Muscle of leg (tissue), 11 donors: ENCODE measurements around the gene CHURC1. TPM values are rescaled to one million over a fixed set of nuclear protein-coding genes. Genes with fewer than 3 reads are reported as not detected.

Source experiments
- DNase-seq: peaks from one replicate; pipeline ENCODE4 v3.0.0; 2013
- H3K27ac ChIP-seq: one replicate; pipeline ENCODE4 v1.5.1; 2013; ENCODE audit warnings: mild to moderate bottlenecking, low read length, control low read depth
- H3K27me3 ChIP-seq: one replicate; pipeline ENCODE4 v1.6.1; 2013; ENCODE audit warnings: low read length; ENCODE audit not compliant: control insufficient read depth, insufficient read depth
- H3K36me3 ChIP-seq: one replicate; pipeline ENCODE4 v1.6.1; 2013; ENCODE audit warnings: low read length; ENCODE audit not compliant: control insufficient read depth, insufficient read depth
- H3K4me1 ChIP-seq: one replicate; pipeline ENCODE4 v1.6.1; 2013; ENCODE audit warnings: low read length; ENCODE audit not compliant: control insufficient read depth, insufficient read depth
- H3K4me3 ChIP-seq: one replicate; pipeline ENCODE4 v1.5.1; 2013; ENCODE audit warnings: low read length, control low read depth
- H3K9me3 ChIP-seq: replicated peaks from 2 replicates; pipeline ENCODE4 v1.6.1; 2013; ENCODE audit warnings: low read depth, low read length; ENCODE audit not compliant: control insufficient read depth
- WGBS: methylation state at CpG from one replicate; pipeline ENCODE4 v1.1.5; 2013; ENCODE audit warnings: missing lambda C conversion rate; ENCODE audit not compliant: insufficient coverage; 5-methylcytosine and 5-hydroxymethylcytosine counted together
- polyA plus RNA-seq, 8 donors: library from polyadenylated mRNA; unstranded; fragments of 120-200 nt; gene quantifications; one replicate each; pipeline versions ENCODE4 v1.2.1 to v1.2.3, GENCODE V29; 2013; ENCODE audit warnings: inconsistent platforms in 1 of 8, low replicate concordance in 1 of 8; ENCODE audit not compliant: insufficient read length in 8 of 8, insufficient read depth in 1 of 8
- total RNA-seq: library from RNA; stranded (reverse); fragments of 120-200 nt; gene quantifications from one replicate; pipeline ENCODE4 v1.2.4, GENCODE V29; 2013

CHURC1 gene
- total and polyA plus RNA-seq, 9 donors = 37.7 to 46.7 (median 40.1) TPM

DNA sequence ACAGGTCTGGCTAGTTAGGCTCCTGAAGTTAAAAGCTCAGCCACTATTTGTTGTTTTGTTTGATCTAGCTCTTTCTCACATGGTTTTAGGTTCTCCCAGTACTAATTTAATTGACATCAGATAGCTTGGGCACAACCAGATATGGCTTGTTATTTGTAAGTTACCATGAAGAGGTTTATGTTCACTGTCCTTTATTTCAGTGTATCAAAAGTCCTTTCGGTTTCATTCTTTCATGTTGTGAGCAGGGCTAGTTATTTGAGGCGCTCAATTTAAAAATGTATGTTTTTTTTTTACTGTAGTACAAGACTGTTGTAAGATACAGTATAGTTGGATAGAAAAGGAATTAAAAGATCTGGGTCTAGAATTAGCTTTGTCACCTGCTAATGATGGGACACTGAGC is 21.3 kb downstream of the CHURC1 start:
- Histone ChIP-seq H3K9me3 (no peaks in the 10 kb centered on the region), H3K36me3 (peaks cover 12% of the 10 kb centered on the region), H3K4me1 (peaks cover 10% of the 10 kb centered on the region), H3K27me3 (no peaks in the 10 kb centered on the region), H3K4me3 (no peak overlapping the region), H3K27ac (peak overlapping the region; percentile 30)
- no CpG with 5 or more reads among the region's 2 CpGs for WGBS
- DNase-seq = no peak

DNA sequence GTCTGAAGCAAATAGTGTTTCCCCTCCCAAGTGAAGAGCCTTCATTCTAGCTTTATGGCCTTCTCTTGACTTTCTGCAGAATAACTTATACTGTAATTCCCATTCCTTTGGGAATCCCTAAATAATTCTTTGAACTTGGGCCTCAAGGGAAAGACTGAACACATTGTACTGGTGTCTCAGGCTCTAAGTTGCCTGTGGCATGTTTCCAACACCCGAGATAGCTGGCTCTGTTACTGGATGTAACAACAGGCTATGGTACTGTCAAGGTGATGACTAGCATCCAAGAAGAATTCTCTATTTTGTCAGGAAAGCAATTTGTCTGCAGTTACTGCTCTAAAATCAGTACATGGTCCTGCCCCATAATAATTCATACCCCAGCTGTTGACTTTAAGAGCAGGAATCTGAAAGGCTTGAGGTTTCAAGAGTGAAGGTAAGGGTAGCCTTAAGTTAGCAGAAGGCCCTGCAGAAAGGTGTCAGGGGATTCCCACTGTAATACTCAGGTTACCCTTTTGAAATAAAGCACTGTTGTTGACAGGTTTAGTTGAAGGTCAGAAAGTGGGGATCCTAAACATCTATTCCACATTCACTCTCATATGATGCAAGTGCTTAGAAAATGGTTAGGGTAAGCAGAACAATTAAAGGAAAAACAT is 23.0 kb downstream of the CHURC1 start:
- H3K27ac ChIP-seq = no peak overlapping the region
- no peaks in the 10 kb centered on the region for H3K27me3 ChIP-seq
- H3K9me3 ChIP-seq = no peaks in the 10 kb centered on the region
- DNase-seq = no peak
- no CpG with 5 or more reads among the region's 1 CpG for WGBS
- peaks cover 10% of the 10 kb centered on the region for H3K4me1 ChIP-seq
- H3K4me3 ChIP-seq = no peak overlapping the region
- H3K36me3 ChIP-seq = peaks cover 10% of the 10 kb centered on the region

DNA sequence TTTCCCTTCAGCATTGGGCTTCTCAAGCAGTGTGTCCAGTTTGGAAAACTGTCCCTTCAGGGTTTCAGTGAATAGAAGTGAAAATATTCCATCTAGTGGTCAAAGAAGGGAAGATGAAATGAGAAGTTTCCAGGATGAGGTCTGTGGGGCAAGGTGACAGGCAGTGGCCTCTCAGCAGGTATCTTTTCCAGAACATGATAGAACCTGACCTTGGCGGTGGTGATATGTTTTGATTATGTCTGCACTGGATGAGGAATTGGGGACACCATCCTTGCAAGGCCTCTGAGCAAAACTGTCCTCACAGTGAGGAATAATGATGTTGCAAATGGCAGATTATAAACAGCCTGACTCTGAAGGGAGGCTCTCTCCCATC is 23.6 kb downstream of the CHURC1 start:
- Histone ChIP-seq H3K36me3 (peaks cover 9% of the 10 kb centered on the region), H3K4me3 (no peak overlapping the region), H3K27me3 (no peaks in the 10 kb centered on the region), H3K4me1 (peaks cover 10% of the 10 kb centered on the region), H3K9me3 (no peaks in the 10 kb centered on the region), H3K27ac (no peak overlapping the region)
- DNase-seq = no peak
- WGBS = 83% methylated on average over 1 of the region's 1 CpG

DNA sequence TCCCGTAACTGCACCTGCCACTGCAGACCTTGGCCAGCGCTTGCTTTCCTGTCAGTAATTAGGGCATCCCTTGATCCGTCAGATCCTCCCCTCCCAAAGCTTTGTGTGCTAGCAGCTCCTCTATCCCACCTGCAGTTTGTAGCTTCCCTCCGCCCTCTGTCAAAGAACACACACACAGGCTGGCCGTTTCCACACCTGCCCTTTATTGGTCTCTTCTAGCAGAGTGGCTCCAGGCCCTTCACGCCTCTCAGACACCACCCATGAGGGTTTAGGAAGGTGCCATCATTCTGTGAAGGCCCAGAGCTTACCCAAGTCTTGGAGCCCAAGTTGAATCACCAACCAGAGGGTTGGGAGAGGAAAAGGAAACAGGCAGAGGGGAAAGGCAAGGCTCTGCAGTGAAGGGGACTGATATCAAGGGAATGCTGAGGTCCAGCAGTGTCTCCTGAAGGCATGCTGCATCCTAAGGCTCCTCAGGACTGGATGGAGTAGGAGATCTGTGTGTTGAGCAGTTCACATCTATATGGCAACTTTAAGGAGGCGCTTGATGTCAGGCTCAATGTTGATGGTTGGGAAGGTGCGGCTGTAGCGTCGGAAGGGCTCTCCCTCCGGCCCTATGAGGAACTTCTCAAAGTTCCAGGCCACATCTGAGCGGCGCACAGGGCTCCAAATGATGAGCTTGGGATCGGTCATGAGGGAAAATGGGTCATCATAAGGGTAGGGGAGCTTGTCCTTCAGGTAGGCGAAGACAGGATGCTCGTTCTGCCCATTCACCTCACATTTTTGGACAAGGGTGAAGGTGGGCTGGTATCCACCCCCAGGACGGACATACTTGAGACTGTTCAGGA is 24.9 kb downstream of the CHURC1 start:
- DNase-seq = no peak
- H3K4me3 ChIP-seq = no peak overlapping the region
- peaks cover 15% of the 10 kb centered on the region for H3K4me1 ChIP-seq
- 90% methylated on average over 10 of the region's 17 CpGs for WGBS
- H3K27ac ChIP-seq = no peak overlapping the region
- no peaks in the 10 kb centered on the region for H3K27me3 ChIP-seq
- H3K36me3 ChIP-seq = peaks cover 11% of the 10 kb centered on the region
- no peaks in the 10 kb centered on the region for H3K9me3 ChIP-seq

DNA sequence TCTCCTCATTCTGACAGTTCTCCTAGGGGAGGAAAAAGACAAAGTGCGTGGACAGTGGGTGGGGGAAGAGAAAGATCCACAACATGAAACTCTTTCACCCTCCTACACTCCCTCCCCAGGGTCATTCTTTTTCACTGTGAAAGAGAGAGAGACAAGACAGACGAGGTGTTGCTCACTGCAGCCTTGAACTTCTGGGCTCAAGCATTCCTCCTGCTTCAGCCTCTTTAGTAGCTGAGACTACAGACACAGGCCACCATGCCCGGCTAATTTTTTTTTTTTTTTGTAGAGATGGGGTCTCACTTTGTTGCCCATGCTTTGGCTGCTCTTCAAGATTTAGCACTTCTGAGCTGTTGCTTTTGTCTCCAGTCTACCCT is 25.5 kb downstream of the CHURC1 start:
- WGBS = no CpG with 5 or more reads among the region's 3 CpGs
- Histone ChIP-seq H3K27ac (no peak overlapping the region), H3K4me3 (no peak overlapping the region), H3K9me3 (no peaks in the 10 kb centered on the region), H3K4me1 (peaks cover 17% of the 10 kb centered on the region), H3K36me3 (peaks cover 12% of the 10 kb centered on the region), H3K27me3 (no peaks in the 10 kb centered on the region)
- no peak for DNase-seq

DNA sequence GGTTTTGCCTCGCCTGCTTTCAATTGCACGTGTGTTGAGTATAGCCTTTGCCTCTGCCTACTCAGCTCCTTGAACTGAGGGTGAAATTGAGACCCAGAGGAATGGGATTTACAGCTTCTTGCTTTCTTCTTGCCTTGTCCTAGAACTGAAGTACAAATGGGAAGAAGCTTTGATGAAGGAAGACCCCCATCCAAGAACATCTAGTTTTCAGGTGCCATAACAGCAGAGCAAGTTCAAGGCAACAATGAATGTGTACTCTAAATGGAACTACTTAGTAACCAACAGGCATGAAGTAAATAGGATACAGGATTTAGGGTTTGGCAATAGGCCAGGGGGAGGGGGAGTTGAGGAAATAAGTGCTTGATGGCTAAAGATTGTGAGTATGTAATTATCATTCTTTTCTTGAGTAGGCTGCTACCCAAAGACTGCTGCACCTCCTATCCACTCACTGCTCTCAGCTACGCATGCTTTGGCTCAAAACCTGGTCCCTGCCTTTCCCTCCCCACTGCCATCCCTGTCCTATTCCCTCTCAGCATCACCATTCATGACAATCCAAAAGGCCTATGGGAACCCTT is 26.2 kb downstream of the CHURC1 start:
- H3K27ac ChIP-seq = no peak overlapping the region
- H3K27me3 ChIP-seq = no peaks in the 10 kb centered on the region
- DNase-seq = no peak
- peaks cover 12% of the 10 kb centered on the region for H3K36me3 ChIP-seq
- H3K9me3 ChIP-seq = no peaks in the 10 kb centered on the region
- H3K4me1 ChIP-seq = peaks cover 19% of the 10 kb centered on the region
- 100% methylated on average over 1 of the region's 3 CpGs for WGBS
- H3K4me3 ChIP-seq = no peak overlapping the region

DNA sequence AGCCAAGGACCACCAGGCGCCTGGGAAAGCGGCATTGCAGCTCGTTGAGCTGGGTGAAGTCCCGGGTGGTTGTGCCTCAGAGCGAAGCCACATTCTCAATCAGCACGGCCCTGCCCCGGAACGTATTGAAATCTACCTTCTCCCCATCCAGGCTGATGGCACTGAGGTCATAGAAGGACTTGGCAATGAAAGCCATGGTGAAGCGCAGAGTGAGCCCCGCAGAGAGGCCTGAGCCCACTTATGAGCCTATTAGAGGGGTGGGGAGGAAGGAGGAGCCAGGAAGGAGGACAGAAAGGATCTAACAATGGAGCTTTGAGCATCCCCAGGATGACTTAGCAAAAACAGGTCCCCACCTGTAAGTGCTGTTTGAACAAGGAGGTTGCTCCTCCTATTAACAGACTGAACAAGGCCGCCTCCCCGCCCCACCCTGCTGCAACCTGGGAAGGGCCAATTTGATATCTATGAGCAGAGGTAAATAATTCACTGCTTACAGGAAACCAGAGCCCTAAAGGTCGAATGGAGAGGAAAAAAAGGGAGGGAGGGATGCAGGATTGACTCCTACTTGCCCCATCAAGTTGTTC is 28.4 kb downstream of the CHURC1 start, which contains the start of gene GPX2:
Gene GPX2, minus strand, starts transcription at position 215 of the 581 bp plus-strand sequence. Its CDS starts 19 bp downstream, at position 196.
- H3K36me3 ChIP-seq = peaks cover 19% of the 10 kb centered on the region
- DNase-seq = no peak
- H3K4me3 ChIP-seq = no peak within 1 kb of the TSS
- H3K27me3 ChIP-seq = no peaks in the 10 kb centered on the region
- no peaks in the 10 kb centered on the region for H3K9me3 ChIP-seq
- WGBS = 54% methylated on average over 4 of the region's 13 CpGs
- H3K27ac ChIP-seq = no peak within 1 kb of the TSS
- H3K4me1 ChIP-seq = peaks cover 15% of the 10 kb centered on the region

DNA sequence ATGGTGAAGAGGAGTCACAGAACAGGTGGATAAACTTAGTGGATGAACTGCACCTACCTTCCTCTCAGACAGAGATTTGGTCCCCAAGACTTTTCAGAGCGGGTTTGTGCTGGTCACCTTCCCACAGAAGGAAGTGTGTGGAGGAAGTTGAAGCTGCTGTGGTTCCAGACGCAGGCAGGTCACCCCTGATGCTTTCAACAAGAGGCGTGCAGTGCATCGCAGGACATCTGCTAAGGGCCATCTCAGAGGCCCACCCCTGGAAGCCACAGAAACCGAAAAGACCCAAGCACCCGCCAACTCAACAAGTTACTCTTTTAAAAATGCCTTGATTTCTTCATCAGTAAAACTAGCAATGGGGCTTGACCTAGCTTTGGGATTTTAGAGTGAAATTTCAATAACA is 29.3 kb downstream of the CHURC1 start:
- Histone ChIP-seq H3K4me1 (peaks cover 15% of the 10 kb centered on the region), H3K9me3 (no peaks in the 10 kb centered on the region), H3K27me3 (no peaks in the 10 kb centered on the region), H3K4me3 (no peak overlapping the region), H3K36me3 (peaks cover 26% of the 10 kb centered on the region), H3K27ac (no peak overlapping the region)
- DNase-seq = no peak
- no CpG with 5 or more reads among the region's 6 CpGs for WGBS

DNA sequence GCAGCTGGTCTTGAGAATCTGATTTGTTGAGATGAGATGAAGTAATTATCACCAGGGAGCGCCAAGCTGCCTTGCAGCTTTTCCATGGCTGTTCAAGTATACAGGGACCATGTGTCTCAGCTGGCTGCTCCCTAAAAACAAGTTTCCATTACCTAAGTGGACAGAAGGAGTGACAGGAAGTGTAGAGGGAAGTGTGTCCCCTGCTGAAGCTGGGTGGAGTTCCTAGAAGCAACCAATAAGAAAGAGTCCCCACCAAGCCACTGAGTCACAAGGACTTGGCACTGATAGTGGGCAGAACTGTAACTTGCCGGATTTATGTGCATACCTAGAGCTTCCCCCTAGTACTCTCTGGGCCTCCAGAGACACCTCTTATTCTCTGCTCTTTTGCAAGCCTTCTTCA is 29.8 kb downstream of the CHURC1 start:
- no peaks in the 10 kb centered on the region for H3K9me3 ChIP-seq
- peaks cover 15% of the 10 kb centered on the region for H3K4me1 ChIP-seq
- no peaks in the 10 kb centered on the region for H3K27me3 ChIP-seq
- no peak overlapping the region for H3K27ac ChIP-seq
- no CpG with 5 or more reads among the region's 2 CpGs for WGBS
- peak; percentile 40 for DNase-seq
- H3K4me3 ChIP-seq = no peak overlapping the region
- peaks cover 27% of the 10 kb centered on the region for H3K36me3 ChIP-seq

DNA sequence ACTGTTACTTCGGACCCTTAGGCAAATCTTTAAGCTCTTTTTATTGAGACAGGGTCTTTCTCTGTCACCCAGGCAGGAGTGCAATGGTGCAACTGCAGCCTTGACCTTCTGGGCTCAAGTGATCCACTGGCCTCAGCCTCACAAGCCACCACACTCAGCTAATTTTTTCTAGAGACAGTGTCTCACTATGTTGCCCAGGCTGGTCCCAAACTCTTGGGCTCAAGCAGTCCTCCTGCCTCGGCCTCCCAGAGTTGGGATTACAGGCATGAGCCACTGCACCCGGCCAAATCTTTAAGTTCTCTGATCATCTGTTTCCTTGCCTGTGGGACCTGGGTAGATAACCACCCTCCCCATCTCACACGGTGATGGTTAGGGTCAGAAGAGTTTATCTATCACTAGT is 30.6 kb downstream of the CHURC1 start:
- WGBS = 94% methylated on average over 2 of the region's 4 CpGs
- peaks cover 28% of the 10 kb centered on the region for H3K36me3 ChIP-seq

More for the DNA sequence above, 30.6 kb downstream of the CHURC1 start:
- Histone ChIP-seq H3K4me1 (peaks cover 15% of the 10 kb centered on the region), H3K9me3 (no peaks in the 10 kb centered on the region), H3K27ac (no peak overlapping the region), H3K4me3 (no peak overlapping the region), H3K27me3 (no peaks in the 10 kb centered on the region)
- no peak for DNase-seq
